GM12878 (cell line): ENCODE results near the gene TRMT10C.

Experiments used
- BCLAF1 ChIP-seq: fragments of 450-650 bp; IDR thresholded peaks from 2 replicates; pipeline ENCODE4 v1.6.1; 2017; ENCODE audit warnings: antibody characterized with exemption, mild to moderate bottlenecking, moderate library complexity
- CTCF ChIP-seq, 3 experiments: IDR thresholded peaks in 2 of 3; conservative IDR thresholded peaks in 1 of 3; 2 replicates each; pipeline ENCODE4 v1.5.1; 2011; ENCODE audit warnings: low read depth in 3 of 3, low read length in 3 of 3, mild to moderate bottlenecking in 3 of 3, control low read depth in 2 of 3, moderate library complexity in 2 of 3, inconsistent platforms in 1 of 3, mixed read lengths in 1 of 3; ENCODE audit not compliant: control insufficient read depth in 2 of 3, insufficient read depth in 1 of 3; ENCODE audit errors: extremely low read depth in 1 of 3
- GATAD2B ChIP-seq: fragments of 450-650 bp; conservative IDR thresholded peaks from 2 replicates; pipeline ENCODE4 v1.6.1; 2017; ENCODE audit warnings: low read depth, mild to moderate bottlenecking, moderate library complexity
- HDGF ChIP-seq: fragments of 450-650 bp; IDR thresholded peaks from 2 replicates; pipeline ENCODE4 v1.6.1; 2016; ENCODE audit warnings: antibody characterized with exemption
- IRF3 ChIP-seq: fragments of 450-650 bp; IDR thresholded peaks from 2 replicates; pipeline ENCODE4 v1.6.1; 2014; ENCODE audit warnings: mild to moderate bottlenecking
- POLR2A ChIP-seq: IDR thresholded peaks from 2 replicates; pipeline ENCODE4 v1.6.1; 2011; ENCODE audit warnings: low read depth, mild to moderate bottlenecking, low read length
- USF2 ChIP-seq: IDR thresholded peaks from 2 replicates; pipeline ENCODE4 v1.6.1; 2011; ENCODE audit warnings: low read depth, low read length, improper control_type of control experiment, borderline replicate concordance
- ZNF24 ChIP-seq: fragments of 450-650 bp; IDR thresholded peaks from 2 replicates; pipeline ENCODE4 v1.6.1; 2017; ENCODE audit warnings: antibody characterized with exemption, mild to moderate bottlenecking

- no peak for TF ChIP-seq HDGF
- TF ChIP-seq IRF3: no peak
- no peak for TF ChIP-seq POLR2A
- no peak for TF ChIP-seq CTCF (IDR thresholded peaks at IDR 0.05 in 2 of 3, conservative IDR thresholded peaks at IDR 0.05 in 1 of 3; ENCODE audit: control insufficient read depth in 2 of 3, extremely low read depth in 1 of 3, insufficient read depth in 1 of 3, low read depth in 3 of 3, low read length in 3 of 3)
- TF ChIP-seq GATAD2B: no peak
- TF ChIP-seq USF2: no peak
- no peak for TF ChIP-seq BCLAF1
- TF ChIP-seq ZNF24: no peak
Measured at GRCh38 chr3:101536266-101536665, 25.4 kb upstream of the TRMT10C start.
